ENCODE measurements around the gene TNIK. TPM values are rescaled to one million over a fixed set of nuclear protein-coding genes. Genes with fewer than 3 reads are reported as not detected.
"Not testable (repeated sequence)": the region's sequence is repeated elsewhere in the genome, so short reads cannot be mapped to it uniquely, and the experiment has no call there.

Gene TNIK
- total RNA-seq, 1 donor from 2014 or later = 1.5 TPM

- H3K9me3 Mint-ChIP-seq (ENCODE audit: unreplicated experiment) = peaks cover 1% of the 10 kb centered on the region
- no peaks in the 10 kb centered on the region for H3K36me3 Mint-ChIP-seq (ENCODE audit: unreplicated experiment)
- no peaks in the 10 kb centered on the region for H3K27me3 Mint-ChIP-seq (ENCODE audit: unreplicated experiment)
- no peak overlapping the region for H3K4me3 Mint-ChIP-seq (ENCODE audit: unreplicated experiment)
- no peak for TF ChIP-seq CTCF (IDR thresholded peaks at IDR 0.05; ENCODE audit: partially characterized antibody, unreplicated experiment)
- H3K27ac Mint-ChIP-seq (ENCODE audit: unreplicated experiment) = no peak overlapping the region
- H3K4me1 Mint-ChIP-seq (ENCODE audit: low read depth, unreplicated experiment) = no peaks in the 10 kb centered on the region
- no peak for DNase-seq
These were observed 214.1 kb downstream of the TNIK start for GRCh38 chr3:171245796-171246765.

- H3K36me3 Mint-ChIP-seq (ENCODE audit: unreplicated experiment) = no peaks in the 10 kb centered on the region
- H3K4me1 Mint-ChIP-seq (ENCODE audit: low read depth, unreplicated experiment) = peaks cover 10% of the 10 kb centered on the region
- H3K27me3 Mint-ChIP-seq (ENCODE audit: unreplicated experiment) = no peaks in the 10 kb centered on the region
- no peak for TF ChIP-seq CTCF (IDR thresholded peaks at IDR 0.05; ENCODE audit: partially characterized antibody, unreplicated experiment)
- H3K27ac Mint-ChIP-seq (ENCODE audit: unreplicated experiment) = no peak overlapping the region
- H3K9me3 Mint-ChIP-seq (ENCODE audit: unreplicated experiment) = peaks cover 4% of the 10 kb centered on the region
- DNase-seq = no peak
- H3K4me3 Mint-ChIP-seq (ENCODE audit: unreplicated experiment) = no peak overlapping the region
These were observed 217.3 kb downstream of the TNIK start for GRCh38 chr3:171242951-171243350.

- Mint-ChIP-seq H3K4me3 (ENCODE audit: unreplicated experiment) (no peak overlapping the region), H3K9me3 (ENCODE audit: unreplicated experiment) (peaks cover 4% of the 10 kb centered on the region), H3K4me1 (ENCODE audit: low read depth, unreplicated experiment) (peaks cover 15% of the 10 kb centered on the region), H3K27ac (ENCODE audit: unreplicated experiment) (no peak overlapping the region), H3K36me3 (ENCODE audit: unreplicated experiment) (no peaks in the 10 kb centered on the region), H3K27me3 (ENCODE audit: unreplicated experiment) (no peaks in the 10 kb centered on the region)
- no peak for DNase-seq
- no peak for TF ChIP-seq CTCF (IDR thresholded peaks at IDR 0.05; ENCODE audit: partially characterized antibody, unreplicated experiment)
These were observed 218.0 kb downstream of the TNIK start for GRCh38 chr3:171242170-171242569.

GRCh38 chr3:171241655-171242054 lies 218.6 kb downstream of the TNIK start:
- peaks cover 19% of the 10 kb centered on the region for H3K4me1 Mint-ChIP-seq (ENCODE audit: low read depth, unreplicated experiment)
- H3K27me3 Mint-ChIP-seq (ENCODE audit: unreplicated experiment); H3K36me3 Mint-ChIP-seq (ENCODE audit: unreplicated experiment); DNase-seq; H3K9me3 Mint-ChIP-seq (ENCODE audit: unreplicated experiment); H3K27ac Mint-ChIP-seq (ENCODE audit: unreplicated experiment); H3K4me3 Mint-ChIP-seq (ENCODE audit: unreplicated experiment): not testable (repeated sequence)

GRCh38 chr3:171240504-171240835 lies 219.7 kb downstream of the TNIK start:
- no peaks in the 10 kb centered on the region for H3K27me3 Mint-ChIP-seq (ENCODE audit: unreplicated experiment)
- TF ChIP-seq CTCF (IDR thresholded peaks at IDR 0.05; ENCODE audit: partially characterized antibody, unreplicated experiment) = no peak
- no peak overlapping the region for H3K4me3 Mint-ChIP-seq (ENCODE audit: unreplicated experiment)
- H3K36me3 Mint-ChIP-seq (ENCODE audit: unreplicated experiment) = no peaks in the 10 kb centered on the region
- no peak overlapping the region for H3K27ac Mint-ChIP-seq (ENCODE audit: unreplicated experiment)
- peaks cover 4% of the 10 kb centered on the region for H3K9me3 Mint-ChIP-seq (ENCODE audit: unreplicated experiment)
- peaks cover 26% of the 10 kb centered on the region for H3K4me1 Mint-ChIP-seq (ENCODE audit: low read depth, unreplicated experiment)
- no peak for DNase-seq

Measured in glutamatergic neuron (in vitro differentiated cells).